Esophagus squamous epithelium (tissue), 4 donors: ENCODE data around the gene DLGAP1.

ENCODE experiments used
- POLR2A ChIP-seq, 4 donors: fragments of 450-650 bp; IDR thresholded peaks; one replicate each; pipeline ENCODE4 v1.6.1; 2017; ENCODE audit warnings: antibody characterized with exemption in 4 of 4, mild to moderate bottlenecking in 4 of 4, moderate library complexity in 3 of 4
- TF ChIP-seq, protein P1 (sequence below), 6 experiments: fragments of 450-650 bp in 4 of 6; fragments of 200-600 bp in 2 of 6; sonication (generic) in 2 of 6; IDR thresholded peaks; one replicate each; pipeline ENCODE4 v1.5.1; 2016 to 2019; ENCODE audit warnings: antibody characterized with exemption in 6 of 6, mild to moderate bottlenecking in 4 of 6, moderate library complexity in 4 of 6

DNA sequence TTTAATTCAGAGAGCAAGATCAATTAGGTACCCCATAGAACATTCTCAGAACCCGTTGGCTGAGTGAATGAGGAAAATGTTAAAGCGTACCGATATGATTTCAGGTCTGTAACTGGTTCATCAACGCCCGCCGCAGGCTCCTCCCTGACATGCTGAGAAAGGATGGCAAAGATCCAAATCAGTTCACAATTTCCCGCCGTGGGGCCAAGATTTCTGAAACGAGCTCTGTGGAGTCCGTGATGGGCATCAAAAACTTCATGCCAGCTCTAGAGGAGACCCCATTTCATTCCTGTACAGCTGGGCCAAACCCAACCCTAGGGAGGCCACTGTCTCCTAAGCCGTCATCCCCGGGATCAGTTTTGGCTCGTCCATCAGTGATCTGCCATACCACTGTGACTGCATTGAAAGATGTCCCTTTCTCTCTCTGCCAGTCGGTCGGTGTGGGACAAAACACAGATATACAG lies 997.8 kb downstream of the DLGAP1 start:
- TF ChIP-seq, protein P1, sequence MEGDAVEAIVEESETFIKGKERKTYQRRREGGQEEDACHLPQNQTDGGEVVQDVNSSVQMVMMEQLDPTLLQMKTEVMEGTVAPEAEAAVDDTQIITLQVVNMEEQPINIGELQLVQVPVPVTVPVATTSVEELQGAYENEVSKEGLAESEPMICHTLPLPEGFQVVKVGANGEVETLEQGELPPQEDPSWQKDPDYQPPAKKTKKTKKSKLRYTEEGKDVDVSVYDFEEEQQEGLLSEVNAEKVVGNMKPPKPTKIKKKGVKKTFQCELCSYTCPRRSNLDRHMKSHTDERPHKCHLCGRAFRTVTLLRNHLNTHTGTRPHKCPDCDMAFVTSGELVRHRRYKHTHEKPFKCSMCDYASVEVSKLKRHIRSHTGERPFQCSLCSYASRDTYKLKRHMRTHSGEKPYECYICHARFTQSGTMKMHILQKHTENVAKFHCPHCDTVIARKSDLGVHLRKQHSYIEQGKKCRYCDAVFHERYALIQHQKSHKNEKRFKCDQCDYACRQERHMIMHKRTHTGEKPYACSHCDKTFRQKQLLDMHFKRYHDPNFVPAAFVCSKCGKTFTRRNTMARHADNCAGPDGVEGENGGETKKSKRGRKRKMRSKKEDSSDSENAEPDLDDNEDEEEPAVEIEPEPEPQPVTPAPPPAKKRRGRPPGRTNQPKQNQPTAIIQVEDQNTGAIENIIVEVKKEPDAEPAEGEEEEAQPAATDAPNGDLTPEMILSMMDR (IDR thresholded peaks at IDR 0.05), result no peak
- no peak for TF ChIP-seq POLR2A (IDR thresholded peaks at IDR 0.05)
